KBM-7 (cell line): ENCODE results near the gene PDGFC.

Source experiments
- DNase-seq: peaks from one replicate; pipeline ENCODE4 v3.0.0-alpha.2; 2015
- in situ Hi-C: fragments of 300-500 bp; cut with MboI; formaldehyde crosslinking; loops from 2 replicates; pipeline ENCODE4 v1.14.3; 2020; ENCODE audit warnings: low sequenced_read_pairs, low pct_unique_long_range_greater_than_20kb, mixed read lengths

PDGFC gene

GRCh38 chr4:156971676-156972378 is at the start of gene PDGFC:
Gene PDGFC (minus strand): TSS chr4:156971799. CDS start chr4:156970903, 896 bp downstream.
- peak; percentile 87 for DNase-seq
- in situ Hi-C loops = no loop called here

- in situ Hi-C loops = no loop called here
Observed at GRCh38 chr4:157020882-157021281, 49.3 kb upstream of the PDGFC start.

GRCh38 chr4:157018920-157019490 is 47.4 kb upstream of the PDGFC start:
- DNase-seq = no peak
- in situ Hi-C loops = no loop called here

More at GRCh38 chr4:157020882-157021281, 49.3 kb upstream of the PDGFC start:
- no peak for DNase-seq

GRCh38 chr4:157014621-157015591 is 43.3 kb upstream of the PDGFC start:
- in situ Hi-C loops = no loop called here
- peak; percentile 38 for DNase-seq

GRCh38 chr4:157013656-157014055 is 42.1 kb upstream of the PDGFC start:
- DNase-seq = no peak
- in situ Hi-C loops = no loop called here

- in situ Hi-C loops = no loop called here
- no peak for DNase-seq
Observed at GRCh38 chr4:157012781-157013180, 41.2 kb upstream of the PDGFC start.

GRCh38 chr4:157012296-157012695 is 40.7 kb upstream of the PDGFC start:
- no peak for DNase-seq
- in situ Hi-C loops = no loop called here

- no peak for DNase-seq
- in situ Hi-C loops = no loop called here
Observed at GRCh38 chr4:157010630-157011029, 39.0 kb upstream of the PDGFC start.

GRCh38 chr4:157005831-157006230 is 34.2 kb upstream of the PDGFC start:
- in situ Hi-C loops = no loop called here
- no peak for DNase-seq

- in situ Hi-C loops = no loop called here
- no peak for DNase-seq
Observed at GRCh38 chr4:157005193-157005592, 33.6 kb upstream of the PDGFC start.

GRCh38 chr4:157004279-157005161 is 32.9 kb upstream of the PDGFC start:
- in situ Hi-C loops = no loop called here
- DNase-seq = peak; percentile 22

GRCh38 chr4:156999175-156999517 is 27.5 kb upstream of the PDGFC start:
- DNase-seq = peak; percentile 85

GRCh38 chr4:156998500-156999174 is 27.0 kb upstream of the PDGFC start:
- DNase-seq = no peak
- in situ Hi-C loops = no loop called here

More at GRCh38 chr4:156999175-156999517, 27.5 kb upstream of the PDGFC start:
- in situ Hi-C loops = no loop called here

- in situ Hi-C loops = no loop called here
Observed at GRCh38 chr4:156992943-156993342, 21.3 kb upstream of the PDGFC start.

GRCh38 chr4:156991161-156991560 is 19.6 kb upstream of the PDGFC start:
- DNase-seq = no peak
- in situ Hi-C loops = no loop called here

More at GRCh38 chr4:156992943-156993342, 21.3 kb upstream of the PDGFC start:
- DNase-seq = no peak

GRCh38 chr4:156983366-156983765 is 11.8 kb upstream of the PDGFC start:
- in situ Hi-C loops = no loop called here
- DNase-seq = no peak

GRCh38 chr4:156981262-156981769 is 9.7 kb upstream of the PDGFC start:
- in situ Hi-C loops = no loop called here
- no peak for DNase-seq

GRCh38 chr4:156977435-156978160 is 6.0 kb upstream of the PDGFC start:
- in situ Hi-C loops = no loop called here
- no peak for DNase-seq
